ENCODE results near the gene KCTD10.

Gene KCTD10

DNA sequence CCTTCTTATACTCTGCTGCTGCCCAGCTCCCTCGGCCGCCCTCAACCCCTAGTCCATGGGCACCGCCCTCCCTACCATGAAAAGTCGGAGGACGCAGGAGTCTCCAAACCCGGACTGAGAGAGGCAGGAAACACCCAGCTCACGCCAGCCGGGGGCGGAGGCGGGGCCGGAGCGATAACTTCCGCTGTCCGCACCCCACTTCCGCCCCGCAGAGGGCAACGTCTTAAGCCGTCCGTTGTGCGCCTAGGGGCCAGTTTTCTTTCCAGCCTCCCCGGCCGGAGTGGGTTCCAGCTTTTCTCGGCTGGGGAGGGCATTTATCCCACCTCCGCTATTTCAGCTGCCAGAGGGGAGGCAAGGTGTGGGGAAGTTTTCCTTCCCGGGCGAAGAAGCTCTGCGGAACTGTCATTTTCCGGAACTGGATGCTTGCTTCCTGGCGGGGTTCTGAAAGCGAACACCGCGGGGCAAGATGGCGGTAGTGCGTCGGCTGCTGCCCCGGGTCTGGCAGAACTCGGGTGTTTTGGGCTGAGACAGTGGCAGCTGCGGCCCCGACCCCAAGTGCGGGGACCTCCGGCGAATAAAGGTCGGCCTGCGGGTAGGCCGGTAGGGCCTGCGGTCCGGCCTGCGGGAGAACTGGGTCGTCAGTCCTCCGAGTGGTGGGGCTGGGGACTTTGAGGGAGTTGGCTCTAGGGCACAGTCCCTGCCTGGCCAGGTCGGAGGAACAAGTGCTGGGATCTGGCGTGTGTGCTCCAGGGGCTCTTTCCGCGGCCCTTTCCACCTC lies at the start of gene KCTD10, which contains the start of gene UBE3B:
TSS of gene KCTD10 (minus strand) at position 116 of the 778 bp plus-strand sequence. CDS start at position 78, 38 bp downstream.
TSS of gene UBE3B (plus strand) at position 450 of the 778 bp plus-strand sequence. CDS start 5,918 bp downstream, outside the sequence.
- DNase-seq (ENCODE audit: insufficient read length, low spot score) = peak; percentile 86
- peak; percentile 86 for FAIRE-seq

GRCh38 chr12:109525279-109525585 lies 48.1 kb upstream of the KCTD10 start:
- DNase-seq (ENCODE audit: insufficient read length, low spot score) = no peak
- no peak for FAIRE-seq

DNA sequence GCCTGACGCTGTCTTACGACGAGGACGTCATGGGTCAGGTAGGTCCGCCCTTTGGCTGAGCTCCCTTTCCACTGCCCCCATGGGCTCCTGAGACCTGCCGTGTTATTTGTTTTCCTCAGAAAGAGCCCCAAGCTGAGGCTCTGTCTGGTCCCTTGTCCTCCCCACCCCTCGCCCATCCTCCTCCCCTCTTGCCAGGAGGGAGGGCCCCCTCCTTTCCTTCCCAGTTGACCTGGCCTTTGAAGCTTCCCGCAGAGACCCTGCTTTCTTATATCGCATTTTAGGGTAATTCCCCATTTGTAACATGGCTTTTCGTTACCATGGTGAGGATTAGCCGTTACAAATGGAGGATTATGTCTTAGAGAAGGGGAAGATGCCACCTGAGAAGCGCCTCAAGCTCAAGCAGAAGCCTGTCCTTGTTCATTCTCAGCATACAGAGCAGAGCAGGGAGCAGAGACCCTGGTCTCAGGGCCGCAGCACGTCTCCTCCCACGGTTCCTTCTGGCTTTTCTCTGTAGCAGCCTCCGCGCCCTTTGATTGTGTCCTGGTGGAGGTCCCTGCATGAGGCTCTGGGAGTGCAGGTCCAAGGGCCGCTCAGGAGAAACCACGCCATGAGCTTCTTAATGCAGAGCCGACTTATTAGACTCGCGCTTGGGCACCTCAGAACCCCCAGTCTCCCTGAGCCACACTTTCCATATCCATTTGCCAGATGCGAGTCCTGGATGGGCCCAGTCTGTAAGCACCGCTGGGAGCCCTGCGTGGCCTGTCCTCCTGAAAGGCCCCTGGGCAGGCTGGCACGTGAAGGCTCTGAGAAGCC lies 47.6 kb upstream of the KCTD10 start:
- DNase-seq (ENCODE audit: insufficient read length, low spot score) = no peak
- FAIRE-seq = no peak

- FAIRE-seq (no peak), DNase-seq (ENCODE audit: insufficient read length, low spot score) (no peak)
These were observed 46.4 kb upstream of the KCTD10 start for GRCh38 chr12:109523504-109523903.

GRCh38 chr12:109523071-109523470 lies 46.0 kb upstream of the KCTD10 start:
- FAIRE-seq (no peak), DNase-seq (ENCODE audit: insufficient read length, low spot score) (no peak)

DNA sequence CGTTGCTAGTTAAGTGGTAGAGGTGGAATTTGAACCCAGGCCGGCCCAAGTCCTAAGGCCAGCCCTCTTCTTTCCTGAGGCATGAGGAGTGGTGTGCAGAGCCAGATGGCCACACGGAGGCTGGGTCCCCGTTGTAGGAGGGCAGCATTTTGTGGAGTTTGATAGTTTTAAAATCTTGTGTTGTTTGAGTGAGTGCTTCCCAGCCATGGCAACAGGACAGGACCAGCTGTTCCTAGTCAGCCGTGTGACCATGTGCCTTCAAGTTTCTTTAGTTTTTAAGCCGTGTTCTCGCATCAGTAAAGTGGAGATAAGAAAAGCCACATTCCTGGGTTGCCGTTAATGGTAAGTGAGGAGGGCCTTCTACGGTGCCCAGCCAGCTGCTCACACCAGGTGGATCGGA lies 44.7 kb upstream of the KCTD10 start:
- FAIRE-seq (no peak), DNase-seq (ENCODE audit: insufficient read length, low spot score) (no peak)

- FAIRE-seq = no peak
These were observed 42.7 kb upstream of the KCTD10 start for GRCh38 chr12:109519787-109520186.

DNA sequence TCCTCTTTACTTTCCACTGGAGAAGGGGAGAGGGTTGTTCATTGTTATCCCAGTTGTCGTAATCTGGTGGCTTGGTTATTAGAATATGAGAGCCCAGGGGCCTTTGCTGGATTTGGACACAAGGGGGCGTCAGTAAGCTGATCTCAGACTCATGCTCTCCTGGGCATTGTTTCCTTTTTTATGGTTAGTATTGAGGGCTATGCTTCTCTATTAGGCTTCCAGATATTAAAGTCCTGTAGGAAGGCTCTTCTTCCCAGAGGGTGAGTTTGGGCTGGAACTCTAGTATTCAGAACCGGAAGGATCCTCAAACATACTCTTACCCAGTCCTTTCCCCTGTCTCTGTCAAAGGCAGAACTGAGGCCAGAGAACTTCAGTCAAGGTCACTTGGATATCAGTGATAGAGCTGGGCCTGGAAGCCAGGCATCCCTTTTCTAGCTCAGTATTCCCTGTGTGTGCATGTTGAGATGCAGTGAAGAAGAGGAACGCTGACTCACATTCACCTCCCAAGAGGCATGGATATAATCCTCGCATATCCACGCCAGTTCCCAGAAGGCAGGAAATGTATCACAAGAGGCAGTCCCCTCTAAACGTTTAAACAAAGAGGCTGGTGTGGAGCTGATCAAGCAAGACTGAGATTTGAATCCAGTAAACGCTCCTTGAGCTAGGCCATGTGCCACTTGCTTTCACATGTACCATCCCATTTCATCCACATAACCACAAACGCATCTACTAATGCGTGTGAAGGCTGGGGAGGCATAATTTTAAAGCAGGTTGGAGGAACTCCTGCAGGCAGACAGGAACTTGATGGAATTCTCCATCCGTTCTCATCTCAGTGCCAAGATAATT lies 41.9 kb upstream of the KCTD10 start:
- DNase-seq (ENCODE audit: insufficient read length, low spot score) = peak; percentile 41
- FAIRE-seq = peak; percentile 89

More at GRCh38 chr12:109519787-109520186, 42.7 kb upstream of the KCTD10 start:
- no peak for DNase-seq (ENCODE audit: insufficient read length, low spot score)

- no peak for FAIRE-seq
- no peak for DNase-seq (ENCODE audit: insufficient read length, low spot score)
These were observed 40.5 kb upstream of the KCTD10 start for GRCh38 chr12:109517619-109518018.

DNA sequence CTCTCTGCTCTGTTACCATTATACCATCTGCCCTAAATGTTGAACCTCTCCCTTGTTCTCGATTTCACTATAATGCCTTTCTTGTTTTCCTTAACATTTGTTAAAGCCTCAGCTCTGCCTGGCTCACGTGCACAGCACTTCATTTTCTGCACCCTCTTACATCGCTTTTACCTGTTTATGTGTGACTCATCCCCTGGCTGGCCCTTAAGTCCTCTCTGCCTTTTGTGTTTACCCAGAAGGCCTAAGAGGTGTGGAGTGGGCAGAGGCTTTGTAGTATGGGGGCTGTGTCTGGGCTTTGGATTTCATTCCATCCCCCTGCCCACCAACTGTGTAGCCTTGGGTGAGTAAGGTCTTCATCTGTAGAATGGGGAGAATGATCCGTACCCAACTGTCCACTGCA lies 36.9 kb upstream of the KCTD10 start:
- FAIRE-seq (no peak), DNase-seq (ENCODE audit: insufficient read length, low spot score) (no peak)

- FAIRE-seq = no peak
These were observed 36.0 kb upstream of the KCTD10 start for GRCh38 chr12:109513051-109513450.

GRCh38 chr12:109512608-109513007 lies 35.5 kb upstream of the KCTD10 start:
- no peak for FAIRE-seq

More at GRCh38 chr12:109513051-109513450, 36.0 kb upstream of the KCTD10 start:
- no peak for DNase-seq (ENCODE audit: insufficient read length, low spot score)

GRCh38 chr12:109510196-109510595 lies 33.1 kb upstream of the KCTD10 start:
- FAIRE-seq = no peak
- DNase-seq (ENCODE audit: insufficient read length, low spot score) = no peak

More at GRCh38 chr12:109512608-109513007, 35.5 kb upstream of the KCTD10 start:
- no peak for DNase-seq (ENCODE audit: insufficient read length, low spot score)

DNA sequence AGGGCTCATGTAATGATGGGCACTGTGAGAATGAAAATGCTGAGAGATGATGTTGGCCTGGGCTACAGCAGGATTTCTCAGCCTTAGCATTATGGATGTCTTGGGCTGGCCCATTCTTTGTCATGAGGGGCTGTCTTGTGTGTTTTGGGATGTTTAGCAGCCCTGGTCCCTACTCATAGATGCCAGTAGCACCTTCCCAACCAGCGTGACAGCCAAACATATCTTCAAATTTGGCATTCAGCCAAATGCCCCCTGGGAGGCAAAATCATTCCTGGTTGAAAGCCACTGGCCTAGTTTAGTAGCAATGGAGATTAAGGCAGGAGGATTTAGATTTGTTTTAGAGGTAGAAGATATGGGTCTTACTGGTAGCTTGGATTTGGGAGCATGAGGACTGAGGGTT lies 27.0 kb upstream of the KCTD10 start:
- no peak for DNase-seq (ENCODE audit: insufficient read length, low spot score)
- no peak for FAIRE-seq

GRCh38 chr12:109503611-109504010 lies 26.5 kb upstream of the KCTD10 start:
- DNase-seq (ENCODE audit: insufficient read length, low spot score) = no peak
- FAIRE-seq = no peak

GRCh38 chr12:109502332-109502731 lies 25.2 kb upstream of the KCTD10 start:
- FAIRE-seq = no peak
- DNase-seq (ENCODE audit: insufficient read length, low spot score) = no peak

- FAIRE-seq (no peak), DNase-seq (ENCODE audit: insufficient read length, low spot score) (no peak)
These were observed 24.2 kb upstream of the KCTD10 start for GRCh38 chr12:109501299-109501698.

DNA sequence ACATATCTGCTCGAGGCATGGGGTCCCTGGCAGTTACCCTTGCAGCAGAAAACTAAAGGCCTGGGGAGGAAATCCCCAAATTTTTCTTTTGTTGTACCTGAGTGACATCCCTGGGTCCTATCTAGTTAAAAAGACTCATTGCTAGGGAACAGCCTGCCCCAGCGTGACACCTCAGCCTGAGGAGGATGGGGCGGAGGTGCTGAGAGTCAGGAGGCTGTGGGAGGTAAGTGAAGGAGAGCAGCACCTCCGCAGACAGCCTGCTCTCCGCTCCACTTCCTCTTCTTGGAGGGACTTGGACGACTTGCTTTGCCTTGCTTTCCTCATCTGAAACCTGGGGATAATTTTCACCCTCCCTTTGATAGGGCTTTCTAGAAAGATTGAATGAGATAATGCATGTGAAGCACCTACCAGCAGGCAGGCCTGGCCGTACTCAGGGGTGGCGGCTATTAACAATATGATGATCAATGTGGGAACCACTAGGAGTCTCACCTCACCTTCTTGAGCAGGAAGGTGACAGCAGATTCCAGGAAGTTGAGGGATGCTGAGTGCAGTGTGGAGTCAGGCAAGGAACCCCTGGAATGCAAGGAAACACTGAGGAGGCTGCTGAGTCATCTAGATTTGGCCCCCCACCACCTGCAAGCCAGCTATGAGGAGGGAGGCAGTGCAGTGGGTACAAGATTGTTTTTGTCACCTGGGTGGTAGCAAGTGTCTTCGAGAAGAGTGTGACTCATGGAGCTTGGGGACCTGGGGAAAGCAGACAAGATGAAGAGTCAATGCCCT lies 23.5 kb upstream of the KCTD10 start:
- DNase-seq (ENCODE audit: insufficient read length, low spot score) (no peak), FAIRE-seq (no peak)

DNA sequence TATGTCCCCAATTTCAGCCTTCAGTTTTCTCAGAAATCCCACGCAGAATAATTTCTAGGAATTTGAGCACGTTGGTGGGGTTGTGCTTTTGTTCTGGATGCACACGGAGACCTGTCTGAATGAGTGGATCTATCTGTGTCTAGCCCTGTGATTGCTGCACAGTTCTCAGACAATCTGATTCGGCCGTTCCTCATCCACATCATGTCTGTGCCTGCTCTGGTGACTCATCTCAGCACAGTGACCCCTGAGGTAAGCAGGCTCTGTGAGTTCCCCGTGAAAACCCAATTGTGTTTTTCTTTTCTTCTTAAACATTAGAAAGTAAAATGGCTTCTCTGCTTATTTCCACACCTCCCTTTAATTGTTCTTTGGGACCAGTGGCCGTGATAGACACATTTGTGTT lies 20.6 kb upstream of the KCTD10 start:
- DNase-seq (ENCODE audit: insufficient read length, low spot score) (no peak), FAIRE-seq (no peak)

DNA sequence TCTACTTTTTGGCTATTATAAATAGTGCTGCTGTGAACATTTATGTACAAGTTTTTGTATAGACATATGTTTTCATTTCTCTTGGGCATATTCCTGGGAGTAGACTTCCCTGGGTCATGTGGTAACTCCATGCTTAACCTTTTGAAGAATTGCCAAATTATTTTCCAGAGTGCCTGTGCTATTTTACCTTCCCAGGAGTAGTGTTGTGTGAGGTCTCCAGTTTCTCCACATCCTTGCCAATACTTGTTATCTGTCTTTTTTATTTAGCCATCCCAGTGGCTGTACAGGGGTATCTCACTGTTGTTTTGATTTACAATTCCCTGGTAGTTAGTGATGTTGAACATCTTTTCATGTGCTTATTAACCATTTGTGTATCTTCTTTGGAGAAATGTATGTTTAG lies 19.2 kb upstream of the KCTD10 start:
- DNase-seq (ENCODE audit: insufficient read length, low spot score) (no peak), FAIRE-seq (no peak)

Measured in GM19239 (cell line).